Tongue (tissue), 2 donors: ENCODE measurements around the gene EVC. TPM values are rescaled to one million over a fixed set of nuclear protein-coding genes. Genes with fewer than 3 reads are reported as not detected.
"Not testable (repeated sequence)": the region's sequence is repeated elsewhere in the genome, so short reads cannot be mapped to it uniquely, and the experiment has no call there.

ENCODE experiments used
- DNase-seq: peaks from one replicate; pipeline ENCODE4 v3.0.0-alpha.2; 2015
- total RNA-seq: library from RNA; depleted of rRNA; stranded (reverse); fragments of >200 nt; gene quantifications from one replicate; pipeline ENCODE4 v1.2.3, GENCODE V29; 2014

The EVC gene
- total RNA-seq, 1 donor from 2014 or later, result 37.2 TPM

DNA sequence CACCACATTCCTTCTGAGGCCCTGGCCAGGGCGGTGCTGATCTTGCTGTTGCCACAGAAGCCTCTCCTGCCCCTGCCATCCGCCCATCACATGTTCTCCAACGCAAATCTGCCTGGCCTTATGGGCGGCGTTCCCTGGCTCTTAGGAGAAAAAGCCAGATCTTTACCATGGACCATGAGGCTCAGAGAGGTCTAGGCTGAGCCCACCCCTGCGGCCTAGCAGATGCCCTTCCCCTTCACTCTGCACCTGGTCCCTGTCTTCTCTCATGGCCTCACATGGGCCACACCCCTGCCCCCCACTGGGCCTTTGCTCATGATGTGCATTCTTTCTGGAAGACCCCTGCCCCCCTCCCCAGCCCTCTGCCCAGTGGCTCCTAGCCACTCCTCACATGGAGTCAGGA, 103.4 kb downstream of the EVC start:
- no peak for DNase-seq

DNA sequence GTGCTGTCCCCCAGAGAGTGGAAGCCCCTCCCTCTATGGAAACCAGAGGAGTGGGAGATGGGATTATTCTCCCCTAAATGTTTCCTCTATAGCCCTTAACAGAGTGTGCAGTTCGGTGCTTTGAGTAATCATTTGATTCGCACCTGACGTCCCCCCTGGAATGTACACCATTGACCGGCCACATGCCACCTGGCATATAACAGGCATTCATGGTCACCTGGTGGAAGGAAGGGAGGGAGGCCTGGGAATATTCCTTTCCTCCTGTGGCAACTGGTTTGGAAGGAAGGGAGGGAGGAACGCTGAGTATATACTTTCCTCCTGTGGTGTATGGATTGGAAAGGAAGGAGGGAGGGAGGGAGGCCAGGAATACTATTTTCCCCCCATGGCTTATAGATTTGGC, 104.6 kb downstream of the EVC start:
- DNase-seq, result no peak

DNA sequence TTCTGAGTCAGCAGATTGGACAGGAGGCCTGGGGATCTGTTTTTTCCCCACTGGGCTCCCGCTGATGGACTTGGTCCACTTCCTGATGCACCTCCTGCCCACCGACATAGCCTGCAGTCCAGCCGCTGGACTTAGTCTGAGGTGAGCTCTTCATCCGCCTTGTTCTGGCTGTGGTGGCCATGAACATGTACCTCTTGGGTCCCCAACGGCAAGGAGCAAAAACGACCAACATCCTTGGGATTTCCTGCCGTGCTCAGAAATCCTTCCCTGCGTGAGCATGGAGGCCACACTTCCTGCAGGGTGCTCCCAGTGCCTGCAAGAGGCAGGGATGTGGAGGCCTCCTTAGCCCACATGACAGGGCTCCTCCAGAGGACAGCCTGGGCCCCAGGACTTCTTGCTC, 105.1 kb downstream of the EVC start:
- no peak for DNase-seq

DNA sequence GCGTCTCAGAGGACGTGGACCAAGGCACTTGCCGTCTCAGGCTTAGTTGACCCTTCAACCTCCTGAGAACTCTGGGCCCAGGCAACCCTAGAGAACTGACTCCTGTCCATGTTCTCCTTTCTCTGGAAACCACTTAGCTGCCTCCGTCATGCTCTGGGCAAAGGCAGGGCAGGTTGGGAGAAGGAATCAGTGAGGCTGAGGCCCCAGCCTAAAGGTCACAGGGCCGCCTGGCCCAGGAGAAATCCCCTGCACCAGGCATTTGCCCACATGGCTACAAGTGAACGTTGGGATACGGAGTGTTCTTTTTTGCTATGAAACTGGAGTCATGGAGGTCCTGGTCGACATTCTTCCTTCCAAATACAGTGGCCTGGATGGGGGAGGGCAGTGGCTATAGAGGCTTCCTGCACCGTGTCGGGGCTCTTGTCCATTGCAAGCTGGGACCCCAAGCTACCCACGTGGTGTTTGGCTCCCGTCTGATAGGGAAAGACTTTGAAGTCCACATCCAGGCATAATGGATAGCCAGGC, 105.9 kb downstream of the EVC start:
- no peak for DNase-seq

DNA sequence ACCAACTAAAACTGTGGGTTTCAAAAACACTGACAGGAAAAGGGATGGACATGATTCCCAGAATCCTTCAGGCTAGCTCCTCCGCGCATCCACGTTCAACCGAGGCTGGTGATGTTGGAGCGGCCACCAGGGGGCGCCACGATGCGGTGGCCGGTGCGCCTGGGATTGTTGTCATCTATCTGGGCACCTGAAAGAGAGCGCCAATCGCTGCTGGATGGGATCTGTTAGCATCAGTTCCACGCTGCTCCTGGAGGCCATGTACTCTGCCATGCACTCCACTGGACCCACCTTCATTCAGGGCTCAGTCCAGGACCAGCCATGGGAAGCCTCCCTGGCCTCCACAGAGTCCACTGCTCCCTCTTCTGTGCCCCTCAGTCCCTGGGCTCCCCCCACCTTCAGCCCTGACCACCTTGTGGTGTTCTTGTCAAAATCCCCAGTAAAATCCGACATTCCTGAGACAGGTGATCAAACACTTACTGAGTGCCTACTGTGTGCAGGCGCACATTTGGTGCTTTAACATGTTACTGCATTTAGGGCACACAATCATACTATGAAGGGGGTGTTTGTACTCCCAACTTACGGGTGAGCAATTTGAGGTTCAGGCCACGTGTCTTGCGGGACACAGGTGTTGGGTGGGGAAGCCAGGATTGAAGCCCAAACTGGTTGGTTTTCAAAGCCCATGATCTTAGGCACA, 110.8 kb downstream of the EVC start:
- peak; percentile 13 for DNase-seq

DNA sequence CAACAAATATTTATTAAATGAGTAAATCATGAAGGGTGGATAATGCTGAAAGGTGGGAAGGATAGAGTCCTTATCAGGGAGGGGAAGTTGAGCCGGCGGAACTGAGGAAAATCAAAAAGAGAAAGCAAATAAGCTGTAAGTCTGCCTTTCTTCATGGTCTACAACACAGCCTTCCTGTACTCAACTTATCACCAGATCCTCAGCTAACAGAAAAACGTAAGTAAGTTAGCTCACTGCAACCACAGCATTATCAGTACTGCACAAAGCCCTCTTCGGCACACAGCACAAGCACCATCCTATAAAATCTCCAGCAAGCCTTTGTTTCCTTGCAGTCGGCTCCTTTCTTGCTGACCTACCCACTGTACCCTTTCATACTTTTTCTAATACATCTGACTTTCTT, 111.6 kb downstream of the EVC start:
- DNase-seq, result no peak

DNA sequence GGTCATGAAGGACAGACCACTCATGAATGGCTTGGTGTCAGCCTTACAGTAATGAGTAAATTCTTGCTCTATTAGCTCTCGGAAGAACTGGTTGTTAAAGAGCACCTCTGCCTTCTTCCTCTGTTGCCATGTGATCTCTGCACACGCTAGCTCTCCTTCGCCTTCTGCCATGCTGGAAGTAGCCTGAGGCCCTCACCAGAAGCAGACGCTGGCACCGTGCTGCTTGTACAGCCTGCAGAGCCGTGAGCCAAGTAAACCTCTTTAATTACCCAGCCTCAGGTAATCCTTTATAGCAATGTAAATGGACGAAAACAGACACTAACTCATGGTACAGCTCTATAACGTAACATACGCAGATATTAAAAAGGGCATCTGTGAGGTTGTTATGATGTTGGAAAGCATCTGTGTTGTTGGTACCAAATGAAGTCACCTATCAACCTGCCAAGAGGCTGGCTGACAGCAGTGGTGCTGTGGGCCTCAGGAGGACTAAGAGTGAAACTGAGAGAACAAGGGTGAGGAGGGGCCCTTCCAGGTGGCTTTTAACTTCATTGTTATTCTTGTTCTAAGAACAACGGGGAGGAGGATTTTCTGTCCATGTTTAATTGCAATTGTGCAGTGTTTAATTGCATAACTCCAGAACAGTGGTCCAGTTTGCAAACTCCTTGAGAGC, 112.7 kb downstream of the EVC start:
- no peak for DNase-seq

DNA sequence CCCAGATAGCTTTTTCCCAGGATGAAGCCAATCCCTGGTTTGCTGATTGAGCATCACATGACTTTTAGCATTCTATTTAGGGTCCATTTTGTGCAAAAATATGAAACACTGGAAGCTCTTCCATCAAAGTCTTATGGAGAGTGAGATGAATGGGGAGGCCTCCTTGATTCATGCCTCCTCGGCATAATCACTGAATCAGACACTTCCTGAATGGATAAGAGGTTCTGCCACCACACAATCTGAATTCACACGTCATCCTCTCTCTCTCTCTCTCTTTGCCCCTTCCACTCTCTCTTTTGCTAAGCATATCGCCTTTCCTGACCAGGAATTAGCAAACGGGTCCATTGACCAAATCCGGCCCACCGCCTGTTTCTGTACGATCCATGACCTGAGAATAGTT, 113.2 kb downstream of the EVC start:
- no peak for DNase-seq

DNA sequence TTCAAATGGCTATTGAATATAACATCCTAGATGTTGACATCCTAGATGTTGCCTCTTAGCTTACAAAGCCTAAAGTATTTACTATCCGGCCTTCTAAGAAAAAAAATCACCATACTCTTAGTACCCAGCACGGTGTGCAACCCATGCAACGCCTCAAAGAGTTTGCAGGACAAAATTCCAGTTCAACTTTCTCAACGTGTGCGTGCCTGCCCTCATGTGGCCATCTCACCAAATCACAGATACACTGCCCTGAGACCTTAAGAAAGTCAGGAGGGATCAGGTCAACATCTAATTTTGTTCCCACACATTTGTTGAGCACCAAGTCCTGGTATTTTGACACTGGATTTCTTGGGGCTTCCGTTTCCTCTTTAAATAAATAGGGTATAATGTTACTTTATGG, 113.6 kb downstream of the EVC start:
- DNase-seq, result peak; percentile 31

DNA sequence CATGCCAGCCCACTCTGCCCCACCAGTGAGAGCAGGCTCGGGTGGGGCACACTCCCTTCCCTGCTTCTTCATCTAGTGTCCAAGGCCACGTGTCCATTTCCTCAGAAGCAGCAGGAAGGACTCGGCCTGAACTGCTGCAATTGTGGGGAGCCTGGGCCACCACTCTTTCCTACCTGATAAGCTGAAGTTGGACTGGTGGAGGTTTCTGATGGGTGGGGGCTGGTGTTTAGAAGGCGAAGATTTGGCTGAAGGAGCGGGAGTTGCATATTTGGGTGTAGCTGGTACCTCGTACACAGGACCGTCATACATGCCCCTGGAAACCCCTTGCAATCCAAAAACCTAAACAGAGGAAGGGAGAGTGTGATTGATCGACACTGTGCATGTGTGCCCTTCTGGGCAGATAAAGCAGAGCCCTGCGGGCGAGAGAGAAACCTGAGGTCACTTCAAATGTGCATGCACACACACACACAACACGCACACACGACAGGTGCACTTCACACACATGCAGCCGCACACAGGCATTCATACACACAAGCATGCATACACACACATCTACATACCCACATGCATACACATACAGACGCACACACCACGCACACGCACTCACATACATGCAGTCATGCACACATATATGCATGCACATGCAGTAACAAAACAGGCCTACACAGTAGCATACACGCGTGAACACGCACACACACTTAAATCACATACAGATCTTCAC, 114.5 kb downstream of the EVC start:
- DNase-seq, result no peak

DNA sequence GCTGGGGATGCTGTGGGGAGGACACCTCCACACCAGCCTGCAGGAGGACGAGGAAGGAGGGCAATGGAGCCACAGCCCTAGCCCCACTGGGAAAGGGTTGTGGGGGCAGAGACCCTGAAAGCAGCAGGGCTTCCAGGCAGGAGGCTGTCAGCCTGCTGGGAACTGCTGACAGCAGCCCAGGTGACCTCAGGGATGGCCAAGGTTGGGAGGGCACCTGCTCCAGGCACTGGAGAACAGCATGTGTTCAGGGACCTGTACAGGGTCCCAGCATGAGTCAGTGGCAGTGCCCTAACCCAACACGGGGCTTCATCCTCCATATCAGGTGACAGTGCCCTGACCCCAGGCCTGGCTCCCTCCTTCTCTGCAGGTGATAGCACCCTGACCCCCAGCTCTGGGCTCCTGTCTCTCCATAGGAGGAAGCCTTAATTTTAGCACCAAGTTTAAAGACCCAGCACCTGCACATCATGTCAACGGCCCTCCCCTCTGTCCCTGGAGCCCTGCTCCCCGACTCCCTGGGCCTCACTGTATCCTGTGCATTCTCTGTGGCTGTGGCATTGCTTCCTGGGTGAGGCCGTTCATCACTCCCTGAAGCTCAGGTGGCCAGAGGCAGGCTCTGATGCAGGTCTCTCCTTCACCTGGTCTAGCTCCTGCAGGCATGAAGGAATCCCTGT, 115.6 kb downstream of the EVC start:
- DNase-seq, result no peak

DNA sequence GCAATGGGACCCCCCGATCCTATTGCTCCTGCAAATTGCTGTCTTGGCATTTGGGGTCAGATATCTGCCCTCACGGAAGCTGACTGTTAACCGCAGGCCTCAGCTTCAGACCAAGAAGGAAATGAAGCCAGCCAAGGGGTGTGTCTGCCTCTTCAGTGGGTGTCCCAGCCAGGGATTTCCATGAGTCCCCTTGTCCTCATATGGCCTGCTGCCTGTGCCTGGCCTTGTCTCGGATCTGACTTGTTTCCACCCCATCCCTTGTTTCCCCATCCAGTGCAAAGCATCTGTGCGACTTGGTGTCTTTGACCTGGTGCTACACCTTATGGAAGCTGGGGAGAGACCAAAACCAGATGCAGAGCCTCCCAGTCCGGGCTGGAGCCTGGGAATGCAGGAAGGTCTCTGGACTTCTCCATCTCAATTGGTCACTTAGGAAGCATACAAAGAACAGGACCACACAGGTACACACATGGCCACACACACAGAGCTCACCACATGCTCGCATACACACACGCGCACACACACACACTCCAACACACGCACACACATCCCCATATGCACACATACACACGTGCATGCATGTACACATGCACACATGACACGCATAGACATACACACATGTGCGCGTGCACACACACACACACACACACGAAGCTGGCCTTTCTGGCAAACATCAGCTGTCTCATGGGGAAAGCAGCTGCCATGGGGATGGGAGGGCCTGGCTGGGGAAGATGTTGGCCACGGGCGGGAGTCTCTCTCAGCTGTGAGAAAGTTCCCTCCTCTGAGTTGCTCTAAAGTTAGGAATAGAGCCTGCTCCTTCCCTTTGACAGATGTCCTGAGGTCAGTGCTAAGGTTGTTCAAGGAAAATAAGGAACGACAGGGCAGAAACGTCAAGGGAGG, 116.4 kb downstream of the EVC start:
- peak; percentile 24 for DNase-seq

DNA sequence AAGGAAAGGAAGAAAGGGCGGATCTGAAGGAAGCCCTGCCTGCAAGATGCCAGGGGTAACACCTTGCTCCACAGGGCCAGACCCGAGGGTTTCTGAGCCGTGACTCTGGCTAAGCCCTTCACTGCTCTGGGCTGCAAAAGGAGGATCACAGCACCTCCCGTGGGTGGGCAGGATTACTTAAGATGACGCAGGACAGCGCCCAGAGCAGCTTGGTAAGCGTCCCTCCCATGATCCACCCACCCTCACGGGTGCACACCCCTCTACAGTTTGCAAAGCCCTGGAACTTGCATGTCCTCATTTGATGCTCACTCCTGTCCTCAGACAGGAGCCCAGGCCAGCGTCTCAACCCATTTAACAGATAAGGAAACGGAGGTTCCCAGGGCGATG, 117.0 kb downstream of the EVC start:
- DNase-seq, result no peak

DNA sequence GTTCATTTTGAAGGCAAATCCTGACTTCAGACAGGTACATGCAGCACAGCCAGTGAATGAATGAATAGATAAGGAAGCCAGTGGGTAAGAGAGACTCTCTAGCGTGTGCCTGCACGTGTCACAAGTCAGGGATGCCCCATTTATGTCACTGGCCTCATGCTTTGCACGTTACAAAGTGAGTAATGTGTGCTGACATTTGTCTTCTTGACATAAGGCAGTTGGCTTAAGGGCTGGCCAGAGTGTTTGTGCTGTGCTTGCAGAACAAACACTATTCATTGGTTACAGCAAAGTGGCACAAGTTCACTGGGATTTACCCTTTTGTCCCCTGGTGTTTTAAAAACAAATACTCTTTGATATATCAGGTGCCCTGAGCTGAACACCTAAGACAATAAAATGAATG, 125.9 kb downstream of the EVC start:
- DNase-seq, result no peak

DNA sequence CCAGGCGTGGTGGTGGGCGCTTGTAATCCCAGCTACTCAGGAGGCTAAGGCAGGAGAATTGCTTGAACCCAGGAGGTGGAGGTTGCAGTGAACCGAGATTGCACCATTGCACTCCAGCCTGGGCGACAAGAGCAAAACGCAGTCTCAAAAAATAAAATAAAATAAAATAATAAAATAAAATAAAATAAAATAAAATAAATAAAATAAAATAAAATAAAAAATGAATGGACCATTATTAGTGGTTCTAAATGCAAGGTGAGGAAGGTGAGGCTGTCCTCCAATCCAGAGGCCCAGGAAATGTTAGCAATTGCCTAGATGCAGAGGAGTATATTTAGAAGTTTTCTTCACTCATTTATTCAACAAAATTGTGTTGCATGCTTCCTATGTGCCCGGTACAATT, 126.5 kb downstream of the EVC start:
- not testable (repeated sequence) for DNase-seq

DNA sequence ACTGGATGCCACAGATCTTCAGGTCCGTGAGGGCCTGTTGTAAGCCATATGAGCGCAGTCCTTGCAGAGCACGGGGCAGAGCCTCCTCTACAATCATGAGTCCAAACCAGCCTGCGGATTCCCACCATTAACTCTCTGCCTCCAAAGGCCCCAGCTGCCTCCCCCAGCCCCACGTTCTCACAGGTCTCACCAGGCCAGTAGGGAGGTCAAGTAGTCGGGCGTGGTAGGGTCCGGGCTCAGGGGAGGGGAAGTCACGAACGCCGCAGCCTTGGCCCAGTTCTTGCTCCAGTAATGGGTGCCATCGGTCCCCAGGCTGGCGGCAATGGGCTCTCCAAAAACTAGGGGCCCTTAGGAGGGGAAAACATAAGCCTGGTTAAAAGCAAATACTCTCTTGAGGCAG, 128.3 kb downstream of the EVC start:
- DNase-seq, result no peak

DNA sequence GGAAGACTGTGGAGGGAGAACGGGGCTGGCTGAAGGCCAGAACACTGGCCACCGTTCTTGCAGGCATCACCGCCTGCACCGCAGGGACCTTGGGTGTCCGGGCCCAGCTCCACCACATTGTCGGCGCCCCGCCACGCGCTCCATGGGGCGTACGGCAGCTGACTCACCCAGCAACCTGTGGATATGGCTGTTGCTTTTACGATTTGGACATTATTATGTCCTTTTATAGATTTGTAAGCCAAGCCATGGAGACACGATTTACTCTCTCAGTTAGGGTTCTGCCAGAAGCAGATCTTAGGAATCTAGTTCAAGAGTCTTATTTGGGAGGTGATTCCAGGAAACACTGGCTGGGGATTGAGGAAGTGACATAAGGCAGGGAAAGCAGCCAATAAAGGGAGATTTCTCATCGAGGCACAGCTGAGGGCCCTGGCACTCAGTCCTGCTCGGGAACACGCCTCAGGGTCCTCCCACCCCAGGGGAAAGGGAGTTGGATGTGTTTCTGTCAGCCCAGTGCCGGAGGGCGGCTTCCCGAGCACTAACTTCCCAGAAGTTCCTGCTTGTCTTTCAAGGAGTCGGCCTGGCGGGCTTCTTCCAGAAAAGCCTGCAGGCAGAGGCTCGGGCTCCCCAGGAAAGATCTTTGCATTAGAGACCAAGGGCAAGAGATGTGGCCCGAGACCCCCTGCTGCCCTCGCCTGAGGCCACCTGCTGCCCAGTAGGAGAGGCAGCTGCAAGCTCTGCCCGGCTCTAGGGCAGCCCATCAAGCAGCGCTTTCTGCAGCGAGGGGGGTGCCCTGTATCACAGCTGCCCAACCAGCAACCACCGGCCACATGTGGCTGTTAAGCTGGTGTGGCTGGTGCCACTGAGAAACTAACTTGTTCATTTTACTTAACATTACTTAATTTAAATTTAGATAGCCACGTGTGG, 129.0 kb downstream of the EVC start:
- peak; percentile 81 for DNase-seq

DNA sequence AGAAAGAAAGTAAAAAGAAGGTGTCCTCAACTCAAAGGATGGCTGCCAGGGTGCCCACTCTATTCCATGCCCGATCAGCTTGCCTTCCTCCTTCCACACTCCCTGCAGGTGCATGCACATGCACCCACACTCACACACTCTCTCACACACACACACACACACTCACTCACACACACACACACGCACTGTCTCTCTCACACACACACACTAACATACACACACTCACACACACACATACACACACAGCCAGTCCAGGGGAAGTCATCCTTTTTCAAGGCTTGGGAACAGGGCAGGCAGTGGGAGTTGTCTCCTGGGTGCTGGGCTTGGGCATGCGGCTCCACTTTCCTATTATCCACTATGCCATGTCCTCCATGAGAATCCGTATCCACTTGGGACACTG, 131.5 kb downstream of the EVC start:
- no peak for DNase-seq

DNA sequence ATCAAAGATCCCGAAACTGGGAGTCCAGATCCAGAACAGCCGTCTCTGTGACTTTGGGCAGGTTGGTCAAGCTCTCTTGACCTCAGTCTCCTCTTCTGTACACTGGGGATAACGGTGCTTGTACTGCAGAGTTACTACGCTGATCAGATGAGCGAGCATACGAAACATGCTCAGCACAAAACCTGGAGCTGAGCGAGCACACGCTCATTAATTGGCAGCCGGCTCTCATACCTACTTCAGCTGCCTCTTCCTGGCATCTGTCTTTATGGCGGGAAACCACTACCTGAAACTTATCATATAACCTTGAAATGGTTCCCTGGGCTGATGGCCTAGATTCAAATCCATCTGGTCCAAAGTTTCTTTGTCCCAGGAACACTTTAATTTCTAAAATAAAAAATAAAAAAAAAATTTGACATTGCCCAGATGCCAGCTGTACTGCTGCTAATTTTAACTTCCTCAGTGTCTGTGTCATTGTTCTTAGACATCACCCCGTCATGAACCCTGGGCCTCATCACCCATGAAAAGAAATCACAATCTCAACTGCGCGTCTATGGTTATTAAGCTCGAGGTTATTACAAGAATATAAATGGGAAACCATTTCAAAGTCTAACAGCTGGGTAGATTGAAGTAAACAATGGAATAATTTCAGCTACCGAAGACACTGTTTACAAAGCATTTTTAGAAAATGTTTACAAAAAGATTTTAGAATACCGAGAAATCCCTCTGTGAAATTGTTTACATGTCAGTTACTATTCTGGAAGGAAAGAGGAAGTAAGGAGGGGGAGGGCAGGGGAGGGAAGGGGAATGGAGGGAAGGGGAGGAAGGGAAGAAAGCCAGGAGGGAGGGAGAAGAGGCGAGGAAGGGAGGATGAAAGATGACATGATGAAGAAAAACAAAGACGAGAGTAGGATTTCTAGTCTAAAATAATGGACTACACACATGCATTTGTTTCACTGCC, 132.9 kb downstream of the EVC start:
- DNase-seq, result peak; percentile 57
